ENCODE data around the gene OPTC.

GRCh38 chr1:203526130-203526529, 32.2 kb downstream of the OPTC start:
- TF ChIP-seq CTCF (IDR thresholded peaks at IDR 0.05 in 8 of 11, conservative IDR thresholded peaks at IDR 0.05 in 3 of 11) (no peak), POLR2AphosphoS5 (IDR thresholded peaks at IDR 0.05) (peak in 1 of 3 donors; percentile 52), POLR2A (IDR thresholded peaks at IDR 0.05) (no peak)
